DMS 273 treated with DMSO at 0.1 percent for 48 hours (cell line): ENCODE results near the gene PNMA8A.

Experiments
- DNase-seq: peaks from one replicate; lab custom pipeline; 2025; lab: John Stamatoyannopoulos, UW

Gene PNMA8A

GRCh38 chr19:46427518-46428045, 43.8 kb downstream of the PNMA8A start:
- no peak for DNase-seq

GRCh38 chr19:46426506-46427162, 44.7 kb downstream of the PNMA8A start:
- DNase-seq = no peak

GRCh38 chr19:46426035-46426505, 45.3 kb downstream of the PNMA8A start:
- DNase-seq = no peak

- DNase-seq = no peak
These were observed 48.2 kb downstream of the PNMA8A start for GRCh38 chr19:46423188-46423587.

GRCh38 chr19:46422344-46422743, 49.0 kb downstream of the PNMA8A start:
- no peak for DNase-seq

GRCh38 chr19:46420056-46420455, 51.3 kb downstream of the PNMA8A start:
- DNase-seq = no peak
